Glutamatergic neuron (in vitro differentiated cells): Measurements from ENCODE around the gene IRF1. TPM values are rescaled to one million over a fixed set of nuclear protein-coding genes. Genes with fewer than 3 reads are reported as not detected.

Source experiments
- DNase-seq: peaks from one replicate; pipeline ENCODE4 v3.0.0; 2022
- H3K27ac Mint-ChIP-seq: one replicate; pipeline ENCODE4 v1.8.0; 2020; ENCODE audit warnings: mild to moderate bottlenecking, mixed read lengths, inconsistent platforms; ENCODE audit not compliant: unreplicated experiment
- H3K27me3 Mint-ChIP-seq: one replicate; pipeline ENCODE4 v1.8.0; 2020; ENCODE audit warnings: mild to moderate bottlenecking, moderate library complexity, mixed read lengths, inconsistent platforms; ENCODE audit not compliant: unreplicated experiment
- H3K36me3 Mint-ChIP-seq: one replicate; pipeline ENCODE4 v1.8.0; 2020; ENCODE audit warnings: mild to moderate bottlenecking, mixed read lengths, inconsistent platforms; ENCODE audit not compliant: unreplicated experiment
- H3K4me1 Mint-ChIP-seq: one replicate; pipeline ENCODE4 v1.8.0; 2020; ENCODE audit warnings: mild to moderate bottlenecking, low read depth, mixed read lengths, inconsistent platforms; ENCODE audit not compliant: unreplicated experiment
- H3K4me3 Mint-ChIP-seq: one replicate; pipeline ENCODE4 v1.8.0; 2020; ENCODE audit warnings: mild to moderate bottlenecking, mixed read lengths, inconsistent platforms; ENCODE audit not compliant: unreplicated experiment
- H3K9me3 Mint-ChIP-seq: one replicate; pipeline ENCODE4 v1.8.0; 2020; ENCODE audit warnings: mild to moderate bottlenecking, moderate library complexity, mixed read lengths, inconsistent platforms; ENCODE audit not compliant: unreplicated experiment
- CTCF ChIP-seq: fragments of 200-600 bp; sonication (generic); IDR thresholded peaks from one replicate; pipeline ENCODE4 v1.5.0; 2021; ENCODE audit not compliant: partially characterized antibody, unreplicated experiment
- total RNA-seq: library from RNA; stranded (reverse); fragmentation: NEBNext Ultra II Directional; extraction: Animal tissue kit (Norgen Biotek cat#: 25700); gene quantifications from one replicate; pipeline ENCODE4 v1.2.1, GENCODE V29; 2021; ENCODE audit not compliant: unreplicated experiment

The IRF1 gene
- total RNA-seq, 1 donor from 2014 or later, result 2.8 TPM

- peaks cover 20% of the 10 kb centered on the region for H3K27me3 Mint-ChIP-seq
- H3K4me1 Mint-ChIP-seq, result no peaks in the 10 kb centered on the region
- H3K36me3 Mint-ChIP-seq, result no peaks in the 10 kb centered on the region
- H3K4me3 Mint-ChIP-seq, result peak overlapping the region; percentile 52
- H3K27ac Mint-ChIP-seq, result no peak overlapping the region
- no peak for DNase-seq
- H3K9me3 Mint-ChIP-seq, result peaks cover 3% of the 10 kb centered on the region
- TF ChIP-seq CTCF, result no peak
These were observed 596 bp downstream of the IRF1 start for GRCh38 chr5:132489871-132490483.

GRCh38 chr5:132489051-132489770 is 1.4 kb downstream of the IRF1 start:
- no peak for DNase-seq
- no peak for TF ChIP-seq CTCF
- Mint-ChIP-seq H3K27me3 (peaks cover 19% of the 10 kb centered on the region), H3K36me3 (no peaks in the 10 kb centered on the region), H3K4me3 (peak overlapping the region; percentile 52), H3K27ac (no peak overlapping the region), H3K4me1 (no peaks in the 10 kb centered on the region), H3K9me3 (peaks cover 4% of the 10 kb centered on the region)

GRCh38 chr5:132488590-132488989 is 2.0 kb downstream of the IRF1 start:
- H3K36me3 Mint-ChIP-seq, result no peaks in the 10 kb centered on the region
- peaks cover 4% of the 10 kb centered on the region for H3K9me3 Mint-ChIP-seq
- peaks cover 17% of the 10 kb centered on the region for H3K27me3 Mint-ChIP-seq
- no peak for TF ChIP-seq CTCF
- no peak overlapping the region for H3K27ac Mint-ChIP-seq
- H3K4me1 Mint-ChIP-seq, result no peaks in the 10 kb centered on the region
- DNase-seq, result no peak
- no peak overlapping the region for H3K4me3 Mint-ChIP-seq

- Mint-ChIP-seq H3K36me3 (no peaks in the 10 kb centered on the region), H3K4me3 (no peak overlapping the region)
- no peak for TF ChIP-seq CTCF
These were observed 2.6 kb downstream of the IRF1 start for GRCh38 chr5:132487841-132488555.

GRCh38 chr5:132487095-132487428 is 3.5 kb downstream of the IRF1 start:
- no peak for TF ChIP-seq CTCF
- Mint-ChIP-seq H3K9me3 (peaks cover 4% of the 10 kb centered on the region), H3K27me3 (peaks cover 14% of the 10 kb centered on the region), H3K4me1 (no peaks in the 10 kb centered on the region), H3K4me3 (no peak overlapping the region), H3K27ac (no peak overlapping the region), H3K36me3 (no peaks in the 10 kb centered on the region)
- no peak for DNase-seq

More at GRCh38 chr5:132487841-132488555, 2.6 kb downstream of the IRF1 start:
- Mint-ChIP-seq H3K27ac (no peak overlapping the region), H3K27me3 (peaks cover 17% of the 10 kb centered on the region), H3K9me3 (peaks cover 4% of the 10 kb centered on the region), H3K4me1 (no peaks in the 10 kb centered on the region)
- no peak for DNase-seq
